Lower lobe of right lung (tissue), 2 donors: Measurements from ENCODE around the gene CAPN14. TPM values are rescaled to one million over a fixed set of nuclear protein-coding genes. Genes with fewer than 3 reads are reported as not detected.

Experiments
- ATAC-seq, 2 donors: fragments of 200-7000 bp; cut with Tn5 transposase; one replicate each; pipeline ENCODE4 v1.9.1; 2020 to 2022; ENCODE audit warnings: mild to moderate bottlenecking in 2 of 2, moderate library complexity in 2 of 2
- DNase-seq: peaks from one replicate; pipeline ENCODE4 v3.0.0-alpha.2; 2020
- H3K27ac ChIP-seq: fragments of 200-600 bp; one replicate; pipeline ENCODE4 v1.8.0; 2022
- H3K27me3 ChIP-seq: fragments of 200-600 bp; one replicate; pipeline ENCODE4 v1.8.0; 2022; ENCODE audit warnings: low read depth
- H3K36me3 ChIP-seq: fragments of 200-600 bp; one replicate; pipeline ENCODE4 v1.8.0; 2022; ENCODE audit warnings: mild to moderate bottlenecking
- H3K4me1 ChIP-seq: fragments of 200-600 bp; one replicate; pipeline ENCODE4 v1.8.0; 2022
- H3K4me3 ChIP-seq: fragments of 200-600 bp; one replicate; pipeline ENCODE4 v1.8.0; 2022; ENCODE audit warnings: mild to moderate bottlenecking
- H3K9me3 ChIP-seq: fragments of 200-600 bp; one replicate; pipeline ENCODE4 v1.8.0; 2022
- CTCF ChIP-seq: fragments of 200-600 bp; IDR thresholded peaks from one replicate; pipeline ENCODE4 v1.8.0; 2022; ENCODE audit warnings: antibody characterized with exemption, mild to moderate bottlenecking
- intact Hi-C: fragments of 100-400 bp; cut with DNase I; formaldehyde crosslinking; loops from one replicate; pipeline ENCODE4 v1.11.0; 2022
- total RNA-seq: library from RNA; stranded (reverse); fragmentation: NEBNext Ultra II Directional; extraction: Animal tissue kit (Norgen Biotek cat#: 25700); gene quantifications from one replicate; pipeline ENCODE4 v1.2.1, GENCODE V29; 2021
- donor health status: DM: no; HTN: yes; CAD: no; lungs with severe emphysema.

CAPN14 gene
- total RNA-seq, 1 donor from 2014 or later, result 0.15 TPM

- DNase-seq, result no peak
- Histone ChIP-seq H3K27ac (no peak overlapping the region), H3K9me3 (no peaks in the 10 kb centered on the region), H3K4me1 (no peaks in the 10 kb centered on the region), H3K27me3 (no peaks in the 10 kb centered on the region), H3K36me3 (no peaks in the 10 kb centered on the region), H3K4me3 (no peak overlapping the region)
- intact Hi-C loops, result no loop called here
- ATAC-seq, result no peak
- no peak for TF ChIP-seq CTCF
These were observed 3.5 kb downstream of the CAPN14 start for GRCh38 chr2:31213601-31214443.

GRCh38 chr2:31212659-31213600 lies 4.4 kb downstream of the CAPN14 start:
- Histone ChIP-seq H3K27ac (no peak overlapping the region), H3K4me3 (no peak overlapping the region), H3K36me3 (no peaks in the 10 kb centered on the region), H3K4me1 (no peaks in the 10 kb centered on the region), H3K27me3 (no peaks in the 10 kb centered on the region), H3K9me3 (no peaks in the 10 kb centered on the region)
- DNase-seq, result no peak
- intact Hi-C loops, result no loop called here
- no peak for ATAC-seq
- TF ChIP-seq CTCF, result no peak

- Histone ChIP-seq H3K4me3 (no peak overlapping the region), H3K4me1 (no peaks in the 10 kb centered on the region), H3K27ac (no peak overlapping the region), H3K9me3 (no peaks in the 10 kb centered on the region), H3K27me3 (no peaks in the 10 kb centered on the region), H3K36me3 (no peaks in the 10 kb centered on the region)
- peak in 1 of 2 donors; percentile 16 for ATAC-seq
- DNase-seq, result no peak
- no peak for TF ChIP-seq CTCF
- intact Hi-C loops, result no loop called here
These were observed 9.1 kb downstream of the CAPN14 start for GRCh38 chr2:31208240-31208639.

- DNase-seq (no peak), ATAC-seq (no peak)
- no peaks in the 10 kb centered on the region for H3K36me3 ChIP-seq
- no peaks in the 10 kb centered on the region for H3K9me3 ChIP-seq
- TF ChIP-seq CTCF, result no peak
- intact Hi-C loops, result no loop called here
- no peaks in the 10 kb centered on the region for H3K27me3 ChIP-seq
- H3K4me3 ChIP-seq, result no peak overlapping the region
- no peaks in the 10 kb centered on the region for H3K4me1 ChIP-seq
- no peak overlapping the region for H3K27ac ChIP-seq
These were observed 9.5 kb downstream of the CAPN14 start for GRCh38 chr2:31207790-31208189.

GRCh38 chr2:31205613-31206012 lies 11.7 kb downstream of the CAPN14 start:
- H3K27me3 ChIP-seq, result no peaks in the 10 kb centered on the region
- no peak for ATAC-seq
- H3K36me3 ChIP-seq, result no peaks in the 10 kb centered on the region
- H3K4me1 ChIP-seq, result no peaks in the 10 kb centered on the region
- H3K4me3 ChIP-seq, result no peak overlapping the region
- TF ChIP-seq CTCF, result no peak
- no peak overlapping the region for H3K27ac ChIP-seq
- H3K9me3 ChIP-seq, result no peaks in the 10 kb centered on the region
- intact Hi-C loops, result no loop called here
- no peak for DNase-seq
